HepG2 (cell line): ENCODE results near the gene ASTN2. TPM values are rescaled to one million over a fixed set of nuclear protein-coding genes. Genes with fewer than 3 reads are reported as not detected.

Source experiments
- ATAC-seq: fragments of 200-7000 bp; cut with Tn5 transposase; 3 replicates; pipeline ENCODE4 v1.9.1; 2020; ENCODE audit warnings: mild to moderate bottlenecking, moderate library complexity
- BruUV-seq: library from RNA; stranded (reverse); fragments of 400-500 nt; replicated peaks from 2 replicates; lab custom pipeline; 2021; lab: Mats Ljungman, UMichigan
- CTCF ChIA-PET: fragments of 300-600 bp; formaldehyde crosslinking; extraction: SDS; loops from one replicate; lab custom pipeline; 2021; ENCODE audit warnings: low total read pairs, inconsistent platforms, low intra/inter-chr PET ratio; lab: Yijun Ruan, JAX
- POLR2A ChIA-PET: fragments of 350-600 bp; sonication (Branson Sonifier 250); formaldehyde crosslinking; loops from one replicate; lab custom pipeline; 2020; ENCODE audit warnings: antibody characterized with exemption, inconsistent platforms; lab: Yijun Ruan, JAX
- DNase-seq: peaks from one replicate; pipeline ENCODE4 v3.0.0-alpha.2; 2015; ENCODE audit warnings: low spot score
- FAIRE-seq: peaks from 3 replicates; lab custom pipeline; 2011; peaks lifted over from hg19 to GRCh38; lab: Jason Lieb, UNC
- H2AFZ ChIP-seq: one replicate; pipeline ENCODE4 v1.6.1; 2011; ENCODE audit warnings: low read length, inconsistent platforms
- H3K27ac ChIP-seq: fragments of 300-600 bp; 3 replicates; pipeline ENCODE4 v1.8.0; 2011; ENCODE audit warnings: mixed run types, mild to moderate bottlenecking, mixed read lengths, low read length, inconsistent platforms; ENCODE audit not compliant: insufficient read depth; ENCODE audit errors: extremely low read length
- H3K27me3 ChIP-seq, 2 experiments: fragments of 200-600 bp in 1 of 2; 2 replicates in 1 of 2; 3 replicates in 1 of 2; pipeline versions ENCODE4 v1.6.0 to v1.8.0; 2011; ENCODE audit warnings: low read length in 2 of 2, mild to moderate bottlenecking in 2 of 2, moderate library complexity in 2 of 2, inconsistent platforms in 1 of 2; ENCODE audit not compliant: insufficient read depth in 2 of 2, control insufficient read depth in 1 of 2
- H3K36me3 ChIP-seq, 2 experiments: fragments of 200-600 bp in 1 of 2; replicated peaks in 1 of 2; 2 replicates in 1 of 2; 3 replicates in 1 of 2; pipeline versions ENCODE4 v1.5.1 to v1.8.0; 2011; ENCODE audit warnings: low read length in 2 of 2, inconsistent platforms in 1 of 2; ENCODE audit not compliant: insufficient read depth in 2 of 2, control insufficient read depth in 1 of 2
- H3K4me1 ChIP-seq: 2 replicates; pipeline ENCODE4 v1.5.1; 2012; ENCODE audit warnings: low read length, inconsistent platforms; ENCODE audit not compliant: insufficient read depth
- H3K4me2 ChIP-seq: 2 replicates; pipeline ENCODE4 v1.6.0; 2011; ENCODE audit warnings: low read depth, low read length, inconsistent platforms
- H3K4me3 ChIP-seq, 3 experiments: fragments of 200-600 bp in 1 of 3; sonication (generic), shearing (Covaris generic) in 1 of 3; replicated peaks in 1 of 3; 2 replicates each; pipeline ENCODE4 v1.5.1; 2011 to 2016; ENCODE audit warnings: low read length in 3 of 3, inconsistent platforms in 2 of 3, low read depth in 2 of 3, mild to moderate bottlenecking in 2 of 3, control low read depth in 1 of 3, mixed read lengths in 1 of 3; ENCODE audit not compliant: insufficient read depth in 1 of 3
- H3K79me2 ChIP-seq: one replicate; pipeline ENCODE4 v1.6.1; 2011; ENCODE audit warnings: low read length, inconsistent platforms; ENCODE audit not compliant: insufficient read depth
- H3K9ac ChIP-seq: 2 replicates; pipeline ENCODE4 v1.6.0; 2011; ENCODE audit warnings: mild to moderate bottlenecking, low read depth, low read length, inconsistent platforms; ENCODE audit not compliant: insufficient read depth
- H3K9me3 ChIP-seq: 2 replicates; pipeline ENCODE4 v1.5.1; 2012; ENCODE audit warnings: mild to moderate bottlenecking, low read length
- H4K20me1 ChIP-seq: 2 replicates; pipeline ENCODE4 v1.6.0; 2011; ENCODE audit warnings: inconsistent platforms, mild to moderate bottlenecking, low read length, moderate library complexity; ENCODE audit not compliant: insufficient read depth
- POLR2A ChIP-seq, 2 experiments: IDR thresholded peaks; 2 replicates each; pipeline ENCODE4 v1.6.1; 2011; ENCODE audit warnings: low read depth in 2 of 2, low read length in 2 of 2, mild to moderate bottlenecking in 1 of 2, moderate library complexity in 1 of 2; ENCODE audit not compliant: insufficient read depth in 1 of 2
- RBM22 ChIP-seq: fragments of 200-400 bp; formaldehyde crosslinking; optimal IDR thresholded peaks from 2 replicates; pipeline ENCODE3; 2017; ENCODE audit warnings: mild to moderate bottlenecking, low read length, moderate library complexity
- RORA ChIP-seq: sonication (generic); formaldehyde crosslinking; IDR thresholded peaks from 2 replicates; pipeline ENCODE4 v1.5.0; 2020; ENCODE audit warnings: mild to moderate bottlenecking, missing genetic modification reagents, moderate library complexity
- ZFX ChIP-seq: sonication (generic); formaldehyde crosslinking; IDR thresholded peaks from 2 replicates; pipeline ENCODE4 v1.4.0; 2020; ENCODE audit warnings: mild to moderate bottlenecking, low read depth, missing genetic modification reagents, moderate library complexity
- ZNF761 ChIP-seq: sonication (generic); formaldehyde crosslinking; conservative IDR thresholded peaks from 2 replicates; pipeline ENCODE4 v1.4.0; 2020; ENCODE audit warnings: mild to moderate bottlenecking, missing genetic modification reagents
- ZNF839 ChIP-seq: sonication (generic); formaldehyde crosslinking; IDR thresholded peaks from 2 replicates; pipeline ENCODE4 v1.4.0; 2020; ENCODE audit warnings: missing genetic modification reagents, mild to moderate bottlenecking, borderline replicate concordance
- WGBS: methylation state at CpG from one replicate; pipeline ENCODE4 v1.1.6; 2017; ENCODE audit warnings: low lambda C conversion rate; 5-methylcytosine and 5-hydroxymethylcytosine counted together
- in situ Hi-C: cut with HindIII; loops from 2 replicates; pipeline ENCODE4 v1.10.0; 2017; ENCODE audit warnings: low pct_unique_long_range_greater_than_20kb; ENCODE audit not compliant: extremely low pct_ligation_motif_present
- intact Hi-C: fragments of 100-400 bp; cut with micrococcal nuclease; formaldehyde crosslinking; loops from one replicate; pipeline ENCODE4 v1.10.0; 2022; ENCODE audit not compliant: unreplicated experiment
- polyA plus RNA-seq, 8 experiments: library from polyadenylated mRNA; depleted of rRNA in 3 of 8; stranded (reverse) in 7 of 8; unstranded in 1 of 8; fragments of >200 nt; fragmentation: Illumina TruSeq in 4 of 8; extraction: Trizol in 4 of 8; gene quantifications; 2 replicates each; pipeline versions ENCODE4 v1.2.1 to v1.2.3, GENCODE V29; 2011 to 2016; ENCODE audit warnings: low read depth in 4 of 8, missing spikeins in 1 of 8, mixed read lengths in 1 of 8; ENCODE audit not compliant: insufficient read depth in 1 of 8
- total RNA-seq, 5 experiments: library from RNA; depleted of rRNA; stranded (reverse); fragments of >200 nt; fragmentation: Illumina TruSeq; extraction: Trizol; gene quantifications; 2 replicates each; pipeline ENCODE4 v1.2.3, GENCODE V29; 2016; ENCODE audit warnings: low read depth in 1 of 5
- TF ChIP-seq, protein P1 (sequence below): sonication (generic); formaldehyde crosslinking; IDR thresholded peaks from 2 replicates; pipeline ENCODE4 v1.5.0; 2020; ENCODE audit warnings: mild to moderate bottlenecking, missing genetic modification reagents, moderate library complexity
- TF ChIP-seq, protein P2 (sequence below): sonication (generic); formaldehyde crosslinking; IDR thresholded peaks from 2 replicates; pipeline ENCODE4 v1.4.0; 2020; ENCODE audit warnings: mild to moderate bottlenecking, missing genetic modification reagents

The ASTN2 gene
- total and polyA plus RNA-seq, 2 of the 13 experiments (the other 11 are each of a cell fraction or from before 2014, with no cell fraction given), result 5.2 to 13.5 TPM

DNA sequence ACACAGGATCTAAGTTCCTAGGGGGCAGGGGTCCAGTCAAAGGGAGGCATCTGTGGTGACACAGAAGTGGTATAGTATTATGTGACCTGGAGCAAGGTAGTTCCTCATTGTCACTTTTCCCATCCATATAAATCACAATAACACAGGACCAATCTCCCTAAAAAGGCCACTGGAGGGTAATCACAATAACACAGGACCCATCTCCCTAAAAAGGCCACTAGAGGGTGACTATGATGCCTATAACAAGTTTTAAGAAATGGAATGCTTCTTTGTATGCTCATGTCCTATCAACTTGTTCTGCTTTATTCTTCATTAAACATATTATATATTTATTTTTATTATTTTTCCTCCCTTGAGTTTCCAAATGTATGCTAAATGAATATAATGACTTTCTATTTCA is 254.6 kb downstream of the ASTN2 start:
- no peak for TF ChIP-seq RBM22
- TF ChIP-seq, protein P1, sequence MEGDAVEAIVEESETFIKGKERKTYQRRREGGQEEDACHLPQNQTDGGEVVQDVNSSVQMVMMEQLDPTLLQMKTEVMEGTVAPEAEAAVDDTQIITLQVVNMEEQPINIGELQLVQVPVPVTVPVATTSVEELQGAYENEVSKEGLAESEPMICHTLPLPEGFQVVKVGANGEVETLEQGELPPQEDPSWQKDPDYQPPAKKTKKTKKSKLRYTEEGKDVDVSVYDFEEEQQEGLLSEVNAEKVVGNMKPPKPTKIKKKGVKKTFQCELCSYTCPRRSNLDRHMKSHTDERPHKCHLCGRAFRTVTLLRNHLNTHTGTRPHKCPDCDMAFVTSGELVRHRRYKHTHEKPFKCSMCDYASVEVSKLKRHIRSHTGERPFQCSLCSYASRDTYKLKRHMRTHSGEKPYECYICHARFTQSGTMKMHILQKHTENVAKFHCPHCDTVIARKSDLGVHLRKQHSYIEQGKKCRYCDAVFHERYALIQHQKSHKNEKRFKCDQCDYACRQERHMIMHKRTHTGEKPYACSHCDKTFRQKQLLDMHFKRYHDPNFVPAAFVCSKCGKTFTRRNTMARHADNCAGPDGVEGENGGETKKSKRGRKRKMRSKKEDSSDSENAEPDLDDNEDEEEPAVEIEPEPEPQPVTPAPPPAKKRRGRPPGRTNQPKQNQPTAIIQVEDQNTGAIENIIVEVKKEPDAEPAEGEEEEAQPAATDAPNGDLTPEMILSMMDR (CRISPR knock-in tag), result 0 out of 2 replicates have a peak, but pooled peaks have one; percentile 11
- no TSS peak for BruUV-seq
- no peaks in the 10 kb centered on the region for H4K20me1 ChIP-seq
- in situ Hi-C loops, result no loop called here
- H3K27ac ChIP-seq, result no peak overlapping the region
- no peaks in the 10 kb centered on the region for H3K27me3 ChIP-seq
- no peak overlapping the region for H3K4me3 ChIP-seq
- H3K9ac ChIP-seq, result no peak overlapping the region
- no peaks in the 10 kb centered on the region for H3K4me1 ChIP-seq
- FAIRE-seq, result no peak
- intact Hi-C loops, result no loop called here
- no peak for ATAC-seq
- H3K4me2 ChIP-seq, result no peak overlapping the region
- no peaks in the 10 kb centered on the region for H3K9me3 ChIP-seq
- ChIA-PET POLR2A (no interaction called here), CTCF (no interaction called here)
- H3K36me3 ChIP-seq, result no peaks in the 10 kb centered on the region
- no peak for DNase-seq
- no peaks in the 10 kb centered on the region for H3K79me2 ChIP-seq
- no peak overlapping the region for H2AFZ ChIP-seq

DNA sequence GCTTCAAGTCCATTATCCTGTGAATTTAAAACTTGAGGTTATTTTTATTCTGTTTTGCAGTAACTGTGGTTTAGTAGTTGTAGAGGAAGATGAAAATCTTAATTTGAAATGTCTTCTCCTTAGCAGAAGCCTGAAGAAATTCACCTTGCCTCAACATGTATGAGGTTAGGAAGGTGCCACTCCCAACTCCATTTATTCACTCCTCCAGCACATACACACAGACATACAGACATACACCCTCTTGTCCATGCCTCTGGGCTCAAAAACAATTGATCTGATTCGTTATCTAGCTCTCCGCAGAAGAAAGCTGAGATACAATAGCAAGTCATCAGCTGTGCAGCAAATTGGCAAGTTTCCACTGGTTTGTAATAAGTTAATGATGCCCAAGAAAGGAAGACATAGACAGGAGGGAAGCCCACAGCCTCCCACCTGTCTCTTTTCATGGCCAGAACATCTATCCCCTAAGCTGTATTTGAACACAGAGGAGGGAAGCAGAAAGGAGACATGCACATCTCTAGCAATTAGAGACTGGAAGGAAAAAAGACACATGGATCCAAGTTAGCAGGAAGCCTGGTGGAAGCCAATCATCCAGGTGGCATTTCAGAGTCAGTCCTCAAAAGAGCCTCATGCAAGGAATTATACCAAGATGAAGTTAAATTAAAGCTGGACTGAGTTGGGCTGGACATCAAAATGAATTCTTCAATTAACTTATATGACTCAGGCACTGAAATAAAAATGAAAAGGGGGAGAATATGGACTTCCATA is 257.9 kb downstream of the ASTN2 start:
- Histone ChIP-seq H3K4me3 (no peak overlapping the region), H3K9ac (no peak overlapping the region), H3K27ac (no peak overlapping the region), H3K36me3 (no peaks in the 10 kb centered on the region), H2AFZ (no peak overlapping the region), H3K27me3 (no peaks in the 10 kb centered on the region), H4K20me1 (no peaks in the 10 kb centered on the region), H3K79me2 (no peaks in the 10 kb centered on the region), H3K9me3 (no peaks in the 10 kb centered on the region), H3K4me1 (no peaks in the 10 kb centered on the region), H3K4me2 (no peak overlapping the region)
- FAIRE-seq (no peak), ATAC-seq (no peak), DNase-seq (no peak)
- ChIA-PET CTCF (no interaction called here), POLR2A (no interaction called here)
- WGBS, result 33% methylated on average over 2 of the region's 2 CpGs
- no TSS peak for BruUV-seq
- TF ChIP-seq ZNF839 (CRISPR knock-in tag) (no peak), ZNF761 (CRISPR knock-in tag) (no peak), POLR2A (IDR thresholded peaks at IDR 0.05; ENCODE audit: insufficient read depth in 1 of 2, low read depth in 2 of 2, low read length in 2 of 2) (no peak), ZFX (no peak), RORA (CRISPR knock-in tag) (no peak)
- TF ChIP-seq, protein P2, sequence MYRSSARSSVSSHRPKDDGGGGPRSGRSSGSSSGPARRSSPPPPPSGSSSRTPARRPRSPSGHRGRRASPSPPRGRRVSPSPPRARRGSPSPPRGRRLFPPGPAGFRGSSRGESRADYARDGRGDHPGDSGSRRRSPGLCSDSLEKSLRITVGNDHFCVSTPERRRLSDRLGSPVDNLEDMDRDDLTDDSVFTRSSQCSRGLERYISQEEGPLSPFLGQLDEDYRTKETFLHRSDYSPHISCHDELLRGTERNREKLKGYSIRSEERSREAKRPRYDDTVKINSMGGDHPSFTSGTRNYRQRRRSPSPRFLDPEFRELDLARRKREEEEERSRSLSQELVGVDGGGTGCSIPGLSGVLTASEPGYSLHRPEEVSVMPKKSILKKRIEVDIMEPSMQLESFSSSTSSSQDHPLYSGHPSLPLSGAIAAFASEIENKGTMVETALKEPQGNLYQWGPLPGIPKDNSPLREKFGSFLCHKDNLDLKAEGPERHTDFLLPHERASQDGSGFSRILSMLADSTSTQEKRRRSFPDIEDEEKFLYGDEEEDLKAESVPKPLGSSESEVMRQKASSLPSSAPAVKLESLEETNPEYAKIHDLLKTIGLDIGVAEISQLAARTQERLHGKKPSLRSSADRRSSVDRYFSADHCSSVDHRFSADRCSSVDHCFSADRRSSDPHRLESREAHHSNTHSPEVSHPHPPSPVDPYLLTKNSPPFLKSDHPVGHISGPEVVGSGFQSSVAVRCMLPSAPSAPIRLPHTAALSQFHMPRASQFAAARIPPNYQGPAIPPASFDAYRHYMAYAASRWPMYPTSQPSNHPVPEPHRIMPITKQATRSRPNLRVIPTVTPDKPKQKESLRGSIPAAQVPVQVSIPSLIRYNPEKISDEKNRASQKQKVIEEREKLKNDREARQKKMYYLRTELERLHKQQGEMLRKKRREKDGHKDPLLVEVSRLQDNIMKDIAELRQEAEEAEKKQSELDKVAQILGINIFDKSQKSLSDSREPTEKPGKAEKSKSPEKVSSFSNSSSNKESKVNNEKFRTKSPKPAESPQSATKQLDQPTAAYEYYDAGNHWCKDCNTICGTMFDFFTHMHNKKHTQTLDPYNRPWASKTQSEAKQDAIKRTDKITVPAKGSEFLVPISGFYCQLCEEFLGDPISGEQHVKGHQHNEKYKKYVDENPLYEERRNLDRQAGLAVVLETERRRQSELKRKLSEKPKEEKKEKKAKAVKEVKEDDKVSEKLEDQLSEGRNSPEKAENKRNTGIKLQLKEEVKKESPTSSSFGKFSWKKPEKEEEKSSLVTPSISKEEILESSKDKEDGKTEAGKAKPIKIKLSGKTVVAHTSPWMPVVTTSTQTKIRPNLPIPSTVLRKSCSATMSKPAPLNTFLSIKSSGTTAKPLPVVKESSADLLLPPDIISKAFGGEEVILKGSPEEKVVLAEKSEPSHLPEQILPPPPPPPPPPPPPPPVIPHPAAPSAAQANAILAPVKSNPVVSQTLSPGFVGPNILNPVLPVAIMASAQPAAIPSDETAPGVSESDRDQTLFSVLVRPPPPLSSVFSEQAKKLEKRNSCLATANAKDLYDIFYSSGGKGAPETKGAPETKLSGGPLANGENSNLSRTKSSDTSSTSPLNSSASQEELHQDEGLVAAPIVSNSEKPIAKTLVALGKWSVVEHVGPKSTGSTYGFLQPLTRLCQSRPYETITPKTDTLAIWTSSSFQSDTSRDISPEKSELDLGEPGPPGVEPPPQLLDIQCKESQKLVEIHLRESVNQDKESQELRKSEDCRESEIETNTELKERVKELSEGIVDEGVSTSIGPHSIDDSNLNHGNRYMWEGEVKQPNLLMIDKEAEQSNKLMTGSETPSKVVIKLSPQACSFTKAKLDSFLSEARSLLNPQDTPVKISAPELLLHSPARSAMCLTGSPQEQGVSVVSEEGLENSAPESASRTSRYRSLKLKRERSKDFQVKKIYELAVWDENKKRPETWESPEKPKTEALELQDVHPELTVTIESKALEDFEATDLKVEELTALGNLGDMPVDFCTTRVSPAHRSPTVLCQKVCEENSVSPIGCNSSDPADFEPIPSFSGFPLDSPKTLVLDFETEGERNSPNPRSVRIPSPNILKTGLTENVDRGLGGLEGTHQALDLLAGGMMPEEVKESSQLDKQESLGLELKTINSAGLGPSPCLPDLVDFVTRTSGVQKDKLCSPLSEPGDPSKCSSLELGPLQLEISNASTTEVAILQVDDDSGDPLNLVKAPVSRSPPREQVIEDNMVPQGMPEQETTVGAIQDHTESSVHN, result no peak
- in situ Hi-C loops, result no loop called here
- intact Hi-C loops, result no loop called here
